ENCODE results near the gene LUC7L2. TPM values are rescaled to one million over a fixed set of nuclear protein-coding genes. Genes with fewer than 3 reads are reported as not detected.
A peak's percentile ranks its signal among the peaks of the same experiment; 100 is the strongest.
"Not testable (repeated sequence)": the region's sequence is repeated elsewhere in the genome, so short reads cannot be mapped to it uniquely, and the experiment has no call there.

Gene LUC7L2
- total RNA-seq, 1 donor from 2014 or later = 94.7 TPM

- no peaks in the 10 kb centered on the region for H3K27me3 Mint-ChIP-seq
- H3K4me1 Mint-ChIP-seq (ENCODE audit: low read depth) = peaks cover 19% of the 10 kb centered on the region
- no peak for TF ChIP-seq CTCF (IDR thresholded peaks at IDR 0.05; ENCODE audit: unreplicated experiment)
- no peaks in the 10 kb centered on the region for H3K9me3 Mint-ChIP-seq (ENCODE audit: low read depth)
- H3K27ac Mint-ChIP-seq = peak overlapping the region; percentile 62
- no peak overlapping the region for H3K4me3 Mint-ChIP-seq (ENCODE audit: low read depth)
- DNase-seq (ENCODE audit: low spot score, unreplicated experiment) = no peak
- H3K36me3 Mint-ChIP-seq (ENCODE audit: insufficient read depth) = peaks cover 10% of the 10 kb centered on the region
Measured at GRCh38 chr7:139427029-139427420, 67.3 kb downstream of the LUC7L2 start.

- no peak overlapping the region for H3K4me3 Mint-ChIP-seq (ENCODE audit: low read depth)
- peak overlapping the region; percentile 73 for H3K27ac Mint-ChIP-seq
- no peak for TF ChIP-seq CTCF (IDR thresholded peaks at IDR 0.05; ENCODE audit: unreplicated experiment)
- H3K36me3 Mint-ChIP-seq (ENCODE audit: insufficient read depth) = peaks cover 10% of the 10 kb centered on the region
- no peak for DNase-seq (ENCODE audit: low spot score, unreplicated experiment)
- no peaks in the 10 kb centered on the region for H3K27me3 Mint-ChIP-seq
- H3K9me3 Mint-ChIP-seq (ENCODE audit: low read depth) = no peaks in the 10 kb centered on the region
- peaks cover 19% of the 10 kb centered on the region for H3K4me1 Mint-ChIP-seq (ENCODE audit: low read depth)
Measured at GRCh38 chr7:139427788-139428187, 68.1 kb downstream of the LUC7L2 start.

- peaks cover 24% of the 10 kb centered on the region for H3K4me1 Mint-ChIP-seq (ENCODE audit: low read depth)
- not testable (repeated sequence) for H3K4me3 Mint-ChIP-seq (ENCODE audit: low read depth); H3K36me3 Mint-ChIP-seq (ENCODE audit: insufficient read depth); DNase-seq (ENCODE audit: low spot score, unreplicated experiment); H3K27ac Mint-ChIP-seq; H3K9me3 Mint-ChIP-seq (ENCODE audit: low read depth); H3K27me3 Mint-ChIP-seq
Measured at GRCh38 chr7:139429735-139430134, 70.0 kb downstream of the LUC7L2 start.

- Mint-ChIP-seq H3K4me3 (ENCODE audit: low read depth) (no peak overlapping the region), H3K27ac (peak overlapping the region; percentile 62)
Measured at GRCh38 chr7:139430443-139430842, 70.7 kb downstream of the LUC7L2 start.

GRCh38 chr7:139431010-139431409 is 71.3 kb downstream of the LUC7L2 start:
- H3K27me3 Mint-ChIP-seq = no peaks in the 10 kb centered on the region
- peaks cover 24% of the 10 kb centered on the region for H3K4me1 Mint-ChIP-seq (ENCODE audit: low read depth)
- H3K27ac Mint-ChIP-seq = peak overlapping the region; percentile 62
- TF ChIP-seq CTCF (IDR thresholded peaks at IDR 0.05; ENCODE audit: unreplicated experiment) = no peak
- peak overlapping the region; percentile 17 for H3K4me3 Mint-ChIP-seq (ENCODE audit: low read depth)
- no peak for DNase-seq (ENCODE audit: low spot score, unreplicated experiment)
- peaks cover 6% of the 10 kb centered on the region for H3K36me3 Mint-ChIP-seq (ENCODE audit: insufficient read depth)
- H3K9me3 Mint-ChIP-seq (ENCODE audit: low read depth) = no peaks in the 10 kb centered on the region

More at GRCh38 chr7:139430443-139430842, 70.7 kb downstream of the LUC7L2 start:
- peaks cover 6% of the 10 kb centered on the region for H3K36me3 Mint-ChIP-seq (ENCODE audit: insufficient read depth)
- DNase-seq (ENCODE audit: low spot score, unreplicated experiment) = no peak
- no peaks in the 10 kb centered on the region for H3K9me3 Mint-ChIP-seq (ENCODE audit: low read depth)
- H3K4me1 Mint-ChIP-seq (ENCODE audit: low read depth) = peaks cover 24% of the 10 kb centered on the region
- H3K27me3 Mint-ChIP-seq = no peaks in the 10 kb centered on the region
- no peak for TF ChIP-seq CTCF (IDR thresholded peaks at IDR 0.05; ENCODE audit: unreplicated experiment)

GRCh38 chr7:139431459-139431858 is 71.8 kb downstream of the LUC7L2 start:
- peak overlapping the region; percentile 62 for H3K27ac Mint-ChIP-seq

More at GRCh38 chr7:139431459-139431858, 71.8 kb downstream of the LUC7L2 start:
- H3K4me1 Mint-ChIP-seq (ENCODE audit: low read depth) = peaks cover 24% of the 10 kb centered on the region
- peaks cover 6% of the 10 kb centered on the region for H3K36me3 Mint-ChIP-seq (ENCODE audit: insufficient read depth)
- no peak for TF ChIP-seq CTCF (IDR thresholded peaks at IDR 0.05; ENCODE audit: unreplicated experiment)
- H3K9me3 Mint-ChIP-seq (ENCODE audit: low read depth) = no peaks in the 10 kb centered on the region
- no peak overlapping the region for H3K4me3 Mint-ChIP-seq (ENCODE audit: low read depth)
- H3K27me3 Mint-ChIP-seq = no peaks in the 10 kb centered on the region
- no peak for DNase-seq (ENCODE audit: low spot score, unreplicated experiment)

Data from progenitor cell of endocrine pancreas (in vitro differentiated cells).